Measurements from ENCODE around the gene PUM1. TPM values are rescaled to one million over a fixed set of nuclear protein-coding genes. Genes with fewer than 3 reads are reported as not detected.

Gene PUM1
- total and polyA plus RNA-seq, 10 of the 15 experiments (the other 5 are each of a cell fraction or from before 2014, with no cell fraction given), result 21.4 to 75.3 (median 42.4) TPM

DNA sequence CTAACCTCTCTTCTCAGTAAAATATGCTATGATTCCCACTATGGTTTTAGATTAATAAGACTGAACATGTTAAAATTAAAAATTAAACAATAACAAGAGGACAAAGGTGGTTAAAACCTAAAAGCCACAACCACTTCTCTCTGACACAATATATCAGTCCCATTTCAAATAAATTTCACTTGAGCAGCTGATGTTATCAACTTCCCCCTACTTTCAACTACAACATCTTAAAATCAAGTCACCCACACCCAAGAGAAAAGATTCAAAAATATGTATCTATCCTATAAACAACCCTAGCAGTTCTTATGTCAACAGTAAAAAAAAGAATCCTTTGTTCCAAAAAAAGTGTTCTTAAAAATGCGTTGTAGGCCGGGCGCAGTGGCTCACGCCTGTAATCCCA lies 7.5 kb downstream of the PUM1 start:
- WGBS (ENCODE audit: insufficient coverage, insufficient replicate concordance, low lambda C conversion rate, missing lambda C conversion rate), result 99% methylated on average over 4 of the region's 4 CpGs
- ChIA-PET RAD21 (ENCODE audit: unreplicated experiment) (interaction anchor here (0.5 kb wide), 1 partner anchor 9 kb away, joined by 4 read pairs; no protein-coding TSS in a partner anchor), POLR2A (interaction anchor here (0.5 to 0.6 kb wide), 2 partner anchors 45 to 196 kb away, joined by 3 read pairs; no protein-coding TSS in a partner anchor), SMC1A (ENCODE audit: uncharacterized antibody, unreplicated experiment) (no interaction called here), CTCF (no interaction called here)
- FAIRE-seq (no peak), DNase-seq (ENCODE audit: low read depth, low spot score) (no peak), ATAC-seq (no peak)
- peaks cover 89% of the 10 kb centered on the region for H3K79me2 ChIP-seq (ENCODE audit: control insufficient read depth, insufficient read depth, low read length)
- peaks cover 14% of the 10 kb centered on the region for H4K20me1 ChIP-seq (ENCODE audit: control insufficient read depth, insufficient read depth)
- H3K9ac ChIP-seq (ENCODE audit: control insufficient read depth, insufficient read depth, low read length), result no peak overlapping the region
- no peak overlapping the region for H2AFZ ChIP-seq (ENCODE audit: control insufficient read depth, low read depth, low read length)
- BruUV-seq (replicated peaks), result TSS peak; percentile 37
- H3K4me3 ChIP-seq, result no peak overlapping the region
- TF ChIP-seq ZNF622 (IDR thresholded peaks at IDR 0.05) (no peak), POLR2A (IDR thresholded peaks at IDR 0.05; ENCODE audit: low read depth, low read length) (no peak), POU2F2 (IDR thresholded peaks at IDR 0.05; ENCODE audit: borderline replicate concordance, low read depth, low read length) (no peak), CREM (IDR thresholded peaks at IDR 0.05; ENCODE audit: low read depth) (no peak), SIX5 (IDR thresholded peaks at IDR 0.05; ENCODE audit: low read depth, low read length, severe bottlenecking) (no peak), HDGF (IDR thresholded peaks at IDR 0.05) (no peak), RFX5 (IDR thresholded peaks at IDR 0.05; ENCODE audit: low read depth, low read length) (no peak), ZZZ3 (IDR thresholded peaks at IDR 0.05; ENCODE audit: control insufficient read depth, insufficient read length, low read depth) (no peak), GATAD2B (conservative IDR thresholded peaks at IDR 0.05; ENCODE audit: low read depth) (no peak), NFXL1 (IDR thresholded peaks at IDR 0.05; ENCODE audit: borderline replicate concordance) (no peak), PAX8 (IDR thresholded peaks at IDR 0.05) (no peak), SPI1 (IDR thresholded peaks at IDR 0.05; ENCODE audit: borderline replicate concordance, insufficient read depth, low read depth, low read length) (no peak), PAX5 (IDR thresholded peaks at IDR 0.05; ENCODE audit: borderline replicate concordance, low read depth, low read length) (no peak), CBX5 (IDR thresholded peaks at IDR 0.05; ENCODE audit: low read depth) (no peak)
- TF ChIP-seq, protein P1, sequence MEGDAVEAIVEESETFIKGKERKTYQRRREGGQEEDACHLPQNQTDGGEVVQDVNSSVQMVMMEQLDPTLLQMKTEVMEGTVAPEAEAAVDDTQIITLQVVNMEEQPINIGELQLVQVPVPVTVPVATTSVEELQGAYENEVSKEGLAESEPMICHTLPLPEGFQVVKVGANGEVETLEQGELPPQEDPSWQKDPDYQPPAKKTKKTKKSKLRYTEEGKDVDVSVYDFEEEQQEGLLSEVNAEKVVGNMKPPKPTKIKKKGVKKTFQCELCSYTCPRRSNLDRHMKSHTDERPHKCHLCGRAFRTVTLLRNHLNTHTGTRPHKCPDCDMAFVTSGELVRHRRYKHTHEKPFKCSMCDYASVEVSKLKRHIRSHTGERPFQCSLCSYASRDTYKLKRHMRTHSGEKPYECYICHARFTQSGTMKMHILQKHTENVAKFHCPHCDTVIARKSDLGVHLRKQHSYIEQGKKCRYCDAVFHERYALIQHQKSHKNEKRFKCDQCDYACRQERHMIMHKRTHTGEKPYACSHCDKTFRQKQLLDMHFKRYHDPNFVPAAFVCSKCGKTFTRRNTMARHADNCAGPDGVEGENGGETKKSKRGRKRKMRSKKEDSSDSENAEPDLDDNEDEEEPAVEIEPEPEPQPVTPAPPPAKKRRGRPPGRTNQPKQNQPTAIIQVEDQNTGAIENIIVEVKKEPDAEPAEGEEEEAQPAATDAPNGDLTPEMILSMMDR (IDR thresholded peaks at IDR 0.05 in 2 of 3, conservative IDR thresholded peaks at IDR 0.05 in 1 of 3; ENCODE audit: control insufficient read depth in 2 of 3, extremely low read depth in 1 of 3, insufficient read depth in 1 of 3, low read depth in 3 of 3, low read length in 3 of 3), result no peak
- TF ChIP-seq, protein P2, sequence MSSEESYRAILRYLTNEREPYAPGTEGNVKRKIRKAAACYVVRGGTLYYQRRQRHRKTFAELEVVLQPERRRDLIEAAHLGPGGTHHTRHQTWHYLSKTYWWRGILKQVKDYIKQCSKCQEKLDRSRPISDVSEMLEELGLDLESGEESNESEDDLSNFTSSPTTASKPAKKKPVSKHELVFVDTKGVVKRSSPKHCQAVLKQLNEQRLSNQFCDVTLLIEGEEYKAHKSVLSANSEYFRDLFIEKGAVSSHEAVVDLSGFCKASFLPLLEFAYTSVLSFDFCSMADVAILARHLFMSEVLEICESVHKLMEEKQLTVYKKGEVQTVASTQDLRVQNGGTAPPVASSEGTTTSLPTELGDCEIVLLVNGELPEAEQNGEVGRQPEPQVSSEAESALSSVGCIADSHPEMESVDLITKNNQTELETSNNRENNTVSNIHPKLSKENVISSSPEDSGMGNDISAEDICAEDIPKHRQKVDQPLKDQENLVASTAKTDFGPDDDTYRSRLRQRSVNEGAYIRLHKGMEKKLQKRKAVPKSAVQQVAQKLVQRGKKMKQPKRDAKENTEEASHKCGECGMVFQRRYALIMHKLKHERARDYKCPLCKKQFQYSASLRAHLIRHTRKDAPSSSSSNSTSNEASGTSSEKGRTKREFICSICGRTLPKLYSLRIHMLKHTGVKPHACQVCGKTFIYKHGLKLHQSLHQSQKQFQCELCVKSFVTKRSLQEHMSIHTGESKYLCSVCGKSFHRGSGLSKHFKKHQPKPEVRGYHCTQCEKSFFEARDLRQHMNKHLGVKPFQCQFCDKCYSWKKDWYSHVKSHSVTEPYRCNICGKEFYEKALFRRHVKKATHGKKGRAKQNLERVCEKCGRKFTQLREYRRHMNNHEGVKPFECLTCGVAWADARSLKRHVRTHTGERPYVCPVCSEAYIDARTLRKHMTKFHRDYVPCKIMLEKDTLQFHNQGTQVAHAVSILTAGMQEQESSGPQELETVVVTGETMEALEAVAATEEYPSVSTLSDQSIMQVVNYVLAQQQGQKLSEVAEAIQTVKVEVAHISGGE (CRISPR knock-in tag; IDR thresholded peaks at IDR 0.05), result no peak
- H3K9me3 ChIP-seq (replicated peaks; ENCODE audit: control insufficient read depth, insufficient read depth, low read length), result no peaks in the 10 kb centered on the region
- H3K4me1 ChIP-seq (ENCODE audit: control insufficient read depth, insufficient read depth, low read length), result no peaks in the 10 kb centered on the region
- peak overlapping the region; percentile 24; the same call in 1 of the 2 replicates for H3K4me2 ChIP-seq (ENCODE audit: control insufficient read depth, insufficient read depth)
- peaks cover 10 to 21% of the 10 kb centered on the region in 2 experiments for H3K36me3 ChIP-seq (ENCODE audit: control insufficient read depth in 2 of 2, insufficient read depth in 2 of 2, low read length in 1 of 2)
- in situ Hi-C loops (cut with MboI) (no loop called here), intact Hi-C loops (cut with micrococcal nuclease; ENCODE audit: unreplicated experiment) (no loop called here)
- H3K27me3 ChIP-seq (replicated peaks in 1 of 2; ENCODE audit: control insufficient read depth in 2 of 2, insufficient read depth in 2 of 2, low read length in 1 of 2), result no peaks in the 10 kb centered on the region
- H3K27ac ChIP-seq (ENCODE audit: control insufficient read depth, insufficient read depth), result no peak overlapping the region

All from GM12878 (cell line).